Fibroblast of lung (primary cell): ENCODE results near the gene MAS1. TPM values are rescaled to one million over a fixed set of nuclear protein-coding genes. Genes with fewer than 3 reads are reported as not detected.
"Not testable (repeated sequence)": the region's sequence is repeated elsewhere in the genome, so short reads cannot be mapped to it uniquely, and the experiment has no call there.

ENCODE experiments used
- DNase-seq, 2 donors: peaks; one replicate each; pipeline versions ENCODE4 v3.0.0 to v3.0.0-alpha.2; 2010; ENCODE audit warnings: low read depth in 2 of 2
- H2AFZ ChIP-seq: 2 replicates; pipeline ENCODE4 v1.5.1; 2012; ENCODE audit warnings: low read length, control low read depth, inconsistent platforms
- H3K27ac ChIP-seq: 2 replicates; pipeline ENCODE4 v1.5.1; 2011; ENCODE audit warnings: low read length, control low read depth; ENCODE audit not compliant: insufficient read depth
- H3K27me3 ChIP-seq: 2 replicates; pipeline ENCODE4 v1.5.1; 2011; ENCODE audit warnings: mild to moderate bottlenecking, low read length; ENCODE audit not compliant: control insufficient read depth, insufficient read depth
- H3K36me3 ChIP-seq: 2 replicates; pipeline ENCODE4 v1.5.1; 2011; ENCODE audit warnings: low read length; ENCODE audit not compliant: control insufficient read depth, insufficient read depth
- H3K4me1 ChIP-seq: 2 replicates; pipeline ENCODE4 v1.5.1; 2011; ENCODE audit warnings: low read length; ENCODE audit not compliant: control insufficient read depth, insufficient read depth; ENCODE audit errors: extremely low read depth
- H3K4me2 ChIP-seq: 2 replicates; pipeline ENCODE4 v1.5.1; 2011; ENCODE audit warnings: low read length, control low read depth; ENCODE audit not compliant: insufficient read depth; ENCODE audit errors: extremely low read depth
- H3K4me3 ChIP-seq, 4 experiments: fragments of 200-600 bp in 1 of 4; sonication (generic) in 1 of 4; replicated peaks in 1 of 4; 2 replicates each; pipeline ENCODE4 v1.5.1; 2011 to 2016; ENCODE audit warnings: low read length in 4 of 4, low read depth in 3 of 4, mild to moderate bottlenecking in 3 of 4, control low read depth in 2 of 4, inconsistent platforms in 1 of 4, mixed read lengths in 1 of 4; ENCODE audit not compliant: insufficient read depth in 1 of 4; ENCODE audit errors: control extremely low read depth in 1 of 4
- H3K79me2 ChIP-seq: 2 replicates; pipeline ENCODE4 v1.5.1; 2012; ENCODE audit warnings: mild to moderate bottlenecking, low read length, inconsistent platforms; ENCODE audit not compliant: control insufficient read depth, insufficient read depth
- H3K9ac ChIP-seq: 2 replicates; pipeline ENCODE4 v1.5.1; 2011; ENCODE audit warnings: mild to moderate bottlenecking, low read length, control low read depth; ENCODE audit not compliant: insufficient read depth
- H3K9me3 ChIP-seq: 2 replicates; pipeline ENCODE4 v1.5.1; 2012; ENCODE audit warnings: low read depth, low read length; ENCODE audit not compliant: control insufficient read depth, insufficient read depth
- H4K20me1 ChIP-seq: 2 replicates; pipeline ENCODE4 v1.5.1; 2011; ENCODE audit warnings: low read length; ENCODE audit not compliant: control insufficient read depth, insufficient read depth; ENCODE audit errors: extremely low read depth
- CTCF ChIP-seq, 2 donors: IDR thresholded peaks in 1 of 2; conservative IDR thresholded peaks in 1 of 2; 1 replicate in 1 of 2; 2 replicates in 1 of 2; pipeline ENCODE4 v1.5.1; 2011 to 2012; ENCODE audit warnings: low read length in 2 of 2, control low read depth in 1 of 2, inconsistent platforms in 1 of 2, low read depth in 1 of 2, mild to moderate bottlenecking in 1 of 2
- EZH2 ChIP-seq: IDR thresholded peaks from 2 replicates; pipeline ENCODE4 v1.5.1; 2012; ENCODE audit warnings: low read length, control low read depth, mild to moderate bottlenecking; ENCODE audit errors: missing control alignments
- polyA plus RNA-seq, 2 donors: library from polyadenylated mRNA; depleted of rRNA in 1 of 2; stranded (reverse) in 1 of 2; unstranded in 1 of 2; fragments of >200 nt; gene quantifications; 2 replicates each; pipeline ENCODE4 v1.2.1, GENCODE V29; 2011 to 2012; ENCODE audit warnings: missing spikeins in 1 of 2
- total RNA-seq: library from RNA; depleted of rRNA; stranded (reverse); fragments of >200 nt; gene quantifications from 2 replicates; pipeline ENCODE4 v1.2.1, GENCODE V29; 2014

The MAS1 gene
- total and polyA plus RNA-seq, 2 donors (not counting 1 experiment from before 2014, with no cell fraction given), result not detected

DNA sequence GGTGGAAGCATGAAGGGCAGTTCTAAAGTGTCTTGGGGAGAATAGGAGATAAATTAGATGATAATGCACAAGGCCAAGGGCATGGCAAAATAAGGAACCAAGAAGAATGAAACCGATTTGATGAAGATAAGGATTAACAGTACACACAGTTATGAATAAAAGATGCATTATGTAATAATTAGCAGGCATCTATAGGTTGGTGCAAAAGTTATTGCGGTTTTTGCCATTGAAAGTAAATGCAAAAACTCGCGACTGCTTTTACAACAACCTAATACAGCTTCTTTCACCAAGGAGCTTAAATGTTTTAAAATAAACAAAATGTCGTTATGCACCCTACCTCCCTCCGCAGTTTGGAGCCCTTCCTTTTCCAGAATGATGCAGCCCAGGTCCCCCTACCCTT, 29.0 kb downstream of the MAS1 start:
- DNase-seq, result no peak
- Histone ChIP-seq H2AFZ (no peak overlapping the region), H3K79me2 (no peaks in the 10 kb centered on the region), H3K4me3 (no peak overlapping the region), H3K36me3 (no peaks in the 10 kb centered on the region), H3K9ac (no peak overlapping the region), H3K27me3 (no peaks in the 10 kb centered on the region), H3K4me1 (no peaks in the 10 kb centered on the region), H3K9me3 (no peaks in the 10 kb centered on the region), H3K4me2 (no peak overlapping the region), H3K27ac (no peak overlapping the region), H4K20me1 (no peaks in the 10 kb centered on the region)
- TF ChIP-seq CTCF (conservative IDR thresholded peaks at IDR 0.05 in 1 of 2, IDR thresholded peaks at IDR 0.05 in 1 of 2; ENCODE audit: low read depth in 1 of 2, low read length in 2 of 2) (no peak), EZH2 (no peak)

GRCh38 chr6:159924150-159924549, 33.4 kb downstream of the MAS1 start:
- H3K4me2 ChIP-seq, H3K4me3 ChIP-seq, H3K4me1 ChIP-seq, H2AFZ ChIP-seq, H3K36me3 ChIP-seq, H3K9me3 ChIP-seq, H3K27me3 ChIP-seq, H3K9ac ChIP-seq, DNase-seq, H4K20me1 ChIP-seq, H3K27ac ChIP-seq, H3K79me2 ChIP-seq: not testable (repeated sequence)

- no peak overlapping the region for H3K9ac ChIP-seq
- H3K27ac ChIP-seq, result no peak overlapping the region
- TF ChIP-seq CTCF (conservative IDR thresholded peaks at IDR 0.05 in 1 of 2, IDR thresholded peaks at IDR 0.05 in 1 of 2; ENCODE audit: low read depth in 1 of 2, low read length in 2 of 2) (no peak), EZH2 (no peak)
- H3K9me3 ChIP-seq, result no peaks in the 10 kb centered on the region
- H2AFZ ChIP-seq, result no peak overlapping the region
- no peaks in the 10 kb centered on the region for H3K4me1 ChIP-seq
- no peak overlapping the region for H3K4me3 ChIP-seq
- no peaks in the 10 kb centered on the region for H3K27me3 ChIP-seq
- H3K36me3 ChIP-seq, result no peaks in the 10 kb centered on the region
- no peaks in the 10 kb centered on the region for H4K20me1 ChIP-seq
- no peak overlapping the region for H3K4me2 ChIP-seq
- DNase-seq, result no peak
- no peaks in the 10 kb centered on the region for H3K79me2 ChIP-seq
Measured at GRCh38 chr6:159926542-159927203, 35.9 kb downstream of the MAS1 start.
